WTC11 (cell line): Measurements from ENCODE around the gene TMX2. TPM values are rescaled to one million over a fixed set of nuclear protein-coding genes. Genes with fewer than 3 reads are reported as not detected.

Experiments
- ATAC-seq: fragments of 200-7000 bp; cut with Tn5 transposase; 2 replicates; pipeline ENCODE4 v1.10.0; 2021; ENCODE audit warnings: mild to moderate bottlenecking, moderate library complexity
- CTCF ChIA-PET: fragments of 300-600 bp; sonication (Branson Sonifier 250); formaldehyde crosslinking; loops from one replicate; lab custom pipeline; 2021; ENCODE audit warnings: antibody characterized with exemption; lab: Charles Lee
- POLR2A ChIA-PET: fragments of 350-600 bp; sonication (Branson Sonifier 250); formaldehyde crosslinking; loops from one replicate; lab custom pipeline; 2021; ENCODE audit warnings: antibody characterized with exemption; lab: Charles Lee
- DNase-seq: peaks from one replicate; pipeline ENCODE4 v3.0.0; 2021; ENCODE audit warnings: low spot score
- H3K27ac Mint-ChIP-seq: 2 replicates; pipeline ENCODE4 v1.8.0; 2021; ENCODE audit warnings: mixed read lengths
- H3K27me3 Mint-ChIP-seq: 2 replicates; pipeline ENCODE4 v1.8.0; 2021; ENCODE audit warnings: low read depth, mild to moderate bottlenecking, moderate library complexity, mixed read lengths
- H3K36me3 Mint-ChIP-seq: 2 replicates; pipeline ENCODE4 v1.8.0; 2021; ENCODE audit warnings: mixed read lengths
- H3K4me1 Mint-ChIP-seq: 2 replicates; pipeline ENCODE4 v1.8.0; 2022; ENCODE audit warnings: mixed read lengths
- H3K4me3 Mint-ChIP-seq: 2 replicates; pipeline ENCODE4 v1.8.0; 2021; ENCODE audit warnings: mild to moderate bottlenecking, moderate library complexity, mixed read lengths
- H3K9me3 Mint-ChIP-seq: 2 replicates; pipeline ENCODE4 v1.8.0; 2021; ENCODE audit warnings: mixed read lengths
- AFF4 ChIP-seq: sonication (generic); formaldehyde crosslinking; IDR thresholded peaks from 2 replicates; pipeline ENCODE4 v1.8.1; 2023; ENCODE audit warnings: mild to moderate bottlenecking, missing genetic modification reagents, borderline replicate concordance
- AR ChIP-seq: fragments of 250-450 bp; sonication (Bioruptor Pico); IDR thresholded peaks from 2 replicates; pipeline ENCODE4 v1.9.0; 2021; ENCODE audit warnings: mild to moderate bottlenecking
- CREM ChIP-seq: sonication (generic); formaldehyde crosslinking; IDR thresholded peaks from 2 replicates; pipeline ENCODE4 v1.8.1; 2022; ENCODE audit warnings: mild to moderate bottlenecking, missing genetic modification reagents, moderate library complexity
- E2F4 ChIP-seq: sonication (generic); formaldehyde crosslinking; IDR thresholded peaks from 2 replicates; pipeline ENCODE4 v1.8.1; 2022; ENCODE audit warnings: low read depth, mild to moderate bottlenecking, moderate library complexity, missing genetic modification reagents, borderline replicate concordance
- GTF2I ChIP-seq: fragments of 250-450 bp; sonication (Bioruptor Pico); conservative IDR thresholded peaks from 2 replicates; pipeline ENCODE4 v1.4.0; 2021; ENCODE audit warnings: mild to moderate bottlenecking
- HMGXB4 ChIP-seq: sonication (generic); formaldehyde crosslinking; IDR thresholded peaks from 2 replicates; pipeline ENCODE4 v1.8.1; 2023; ENCODE audit warnings: mild to moderate bottlenecking, moderate library complexity, missing genetic modification reagents
- PRDM15 ChIP-seq: sonication (generic); formaldehyde crosslinking; IDR thresholded peaks from 2 replicates; pipeline ENCODE4 v1.8.0; 2022; ENCODE audit warnings: missing genetic modification reagents
- ZNF396 ChIP-seq: fragments of 250-450 bp; sonication (Bioruptor Pico); IDR thresholded peaks from 2 replicates; pipeline ENCODE4 v1.8.0; 2021; ENCODE audit warnings: mild to moderate bottlenecking, moderate library complexity, borderline replicate concordance
- ZNF671 ChIP-seq: fragments of 250-450 bp; sonication (Bioruptor Pico); IDR thresholded peaks from 2 replicates; pipeline ENCODE4 v1.8.0; 2021; ENCODE audit warnings: mild to moderate bottlenecking
- total RNA-seq: library from RNA; stranded (reverse); gene quantifications from 3 replicates; pipeline ENCODE4 v1.2.3, GENCODE V29; 2021
- TF ChIP-seq, protein P1 (sequence below): sonication (generic); formaldehyde crosslinking; IDR thresholded peaks from 2 replicates; pipeline ENCODE4 v1.8.0; 2023; ENCODE audit warnings: missing genetic modification reagents, mild to moderate bottlenecking, borderline replicate concordance
- TF ChIP-seq, protein P2 (sequence below): fragments of 250-450 bp; sonication (Bioruptor Pico); IDR thresholded peaks from 2 replicates; pipeline ENCODE4 v1.9.0; 2021; ENCODE audit warnings: mild to moderate bottlenecking, borderline replicate concordance

The TMX2 gene
- total RNA-seq, 1 experiment from 2014 or later: 85.4 TPM

DNA sequence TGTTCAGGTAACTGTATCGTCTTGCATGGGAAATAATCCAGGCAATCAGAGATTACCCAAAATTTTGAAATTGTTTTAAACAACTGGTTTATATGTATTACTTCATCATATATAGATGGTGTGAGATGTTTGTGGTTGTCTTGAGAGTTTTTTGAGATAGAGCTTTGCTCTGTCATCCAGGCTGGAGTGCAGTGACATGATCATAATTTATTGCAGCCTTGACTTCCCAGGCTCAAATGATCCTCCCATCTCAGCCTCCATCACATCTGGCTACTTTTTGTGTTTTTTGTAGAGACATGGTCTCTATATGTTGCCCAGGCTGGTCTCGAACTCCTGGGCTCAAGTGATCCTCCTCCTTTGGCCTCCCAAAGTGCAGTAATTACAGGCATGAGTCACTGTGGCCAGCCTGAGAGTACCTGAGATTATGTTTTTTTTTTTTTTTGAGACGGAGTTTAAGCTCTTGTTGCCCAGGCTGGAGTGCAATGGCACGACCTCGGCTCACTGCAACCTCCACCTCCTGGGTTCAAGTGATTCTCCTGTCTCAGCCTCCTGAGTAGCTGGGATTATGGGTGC, 60.7 kb downstream of the TMX2 start (continued):
- TF ChIP-seq, protein P1, sequence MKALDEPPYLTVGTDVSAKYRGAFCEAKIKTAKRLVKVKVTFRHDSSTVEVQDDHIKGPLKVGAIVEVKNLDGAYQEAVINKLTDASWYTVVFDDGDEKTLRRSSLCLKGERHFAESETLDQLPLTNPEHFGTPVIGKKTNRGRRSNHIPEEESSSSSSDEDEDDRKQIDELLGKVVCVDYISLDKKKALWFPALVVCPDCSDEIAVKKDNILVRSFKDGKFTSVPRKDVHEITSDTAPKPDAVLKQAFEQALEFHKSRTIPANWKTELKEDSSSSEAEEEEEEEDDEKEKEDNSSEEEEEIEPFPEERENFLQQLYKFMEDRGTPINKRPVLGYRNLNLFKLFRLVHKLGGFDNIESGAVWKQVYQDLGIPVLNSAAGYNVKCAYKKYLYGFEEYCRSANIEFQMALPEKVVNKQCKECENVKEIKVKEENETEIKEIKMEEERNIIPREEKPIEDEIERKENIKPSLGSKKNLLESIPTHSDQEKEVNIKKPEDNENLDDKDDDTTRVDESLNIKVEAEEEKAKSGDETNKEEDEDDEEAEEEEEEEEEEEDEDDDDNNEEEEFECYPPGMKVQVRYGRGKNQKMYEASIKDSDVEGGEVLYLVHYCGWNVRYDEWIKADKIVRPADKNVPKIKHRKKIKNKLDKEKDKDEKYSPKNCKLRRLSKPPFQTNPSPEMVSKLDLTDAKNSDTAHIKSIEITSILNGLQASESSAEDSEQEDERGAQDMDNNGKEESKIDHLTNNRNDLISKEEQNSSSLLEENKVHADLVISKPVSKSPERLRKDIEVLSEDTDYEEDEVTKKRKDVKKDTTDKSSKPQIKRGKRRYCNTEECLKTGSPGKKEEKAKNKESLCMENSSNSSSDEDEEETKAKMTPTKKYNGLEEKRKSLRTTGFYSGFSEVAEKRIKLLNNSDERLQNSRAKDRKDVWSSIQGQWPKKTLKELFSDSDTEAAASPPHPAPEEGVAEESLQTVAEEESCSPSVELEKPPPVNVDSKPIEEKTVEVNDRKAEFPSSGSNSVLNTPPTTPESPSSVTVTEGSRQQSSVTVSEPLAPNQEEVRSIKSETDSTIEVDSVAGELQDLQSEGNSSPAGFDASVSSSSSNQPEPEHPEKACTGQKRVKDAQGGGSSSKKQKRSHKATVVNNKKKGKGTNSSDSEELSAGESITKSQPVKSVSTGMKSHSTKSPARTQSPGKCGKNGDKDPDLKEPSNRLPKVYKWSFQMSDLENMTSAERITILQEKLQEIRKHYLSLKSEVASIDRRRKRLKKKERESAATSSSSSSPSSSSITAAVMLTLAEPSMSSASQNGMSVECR: no peak
- no peak for TF ChIP-seq E2F4 (CRISPR knock-in tag)
- TF ChIP-seq AR: no peak
- no peak for TF ChIP-seq HMGXB4

GRCh38 chr11:57775491-57775890, 63.1 kb downstream of the TMX2 start:
- H3K4me3 Mint-ChIP-seq: peak overlapping the region; percentile 18; the same call in 1 of the 2 replicates
- ChIA-PET POLR2A (interaction anchor here (0.7 to 9.0 kb wide), 3 partner anchors 9 to 572 kb away, joined by 3 to 188 read pairs (median 4); partner anchors contain the start of gene CTNND1), CTCF (interaction anchor here (0.9 to 4.7 kb wide), 4 partner anchors 14 to 25 kb away, joined by 3 to 61 read pairs (median 16); partner anchors contain the start of gene BTBD18)
- peaks cover 82% of the 10 kb centered on the region for H3K4me1 Mint-ChIP-seq
- peak overlapping the region; percentile 99 for H3K27ac Mint-ChIP-seq
- ATAC-seq (no peak), DNase-seq (no peak)
- no peaks in the 10 kb centered on the region for H3K27me3 Mint-ChIP-seq
- H3K9me3 Mint-ChIP-seq: no peaks in the 10 kb centered on the region
- H3K36me3 Mint-ChIP-seq: no peaks in the 10 kb centered on the region
- TF ChIP-seq, protein P2, sequence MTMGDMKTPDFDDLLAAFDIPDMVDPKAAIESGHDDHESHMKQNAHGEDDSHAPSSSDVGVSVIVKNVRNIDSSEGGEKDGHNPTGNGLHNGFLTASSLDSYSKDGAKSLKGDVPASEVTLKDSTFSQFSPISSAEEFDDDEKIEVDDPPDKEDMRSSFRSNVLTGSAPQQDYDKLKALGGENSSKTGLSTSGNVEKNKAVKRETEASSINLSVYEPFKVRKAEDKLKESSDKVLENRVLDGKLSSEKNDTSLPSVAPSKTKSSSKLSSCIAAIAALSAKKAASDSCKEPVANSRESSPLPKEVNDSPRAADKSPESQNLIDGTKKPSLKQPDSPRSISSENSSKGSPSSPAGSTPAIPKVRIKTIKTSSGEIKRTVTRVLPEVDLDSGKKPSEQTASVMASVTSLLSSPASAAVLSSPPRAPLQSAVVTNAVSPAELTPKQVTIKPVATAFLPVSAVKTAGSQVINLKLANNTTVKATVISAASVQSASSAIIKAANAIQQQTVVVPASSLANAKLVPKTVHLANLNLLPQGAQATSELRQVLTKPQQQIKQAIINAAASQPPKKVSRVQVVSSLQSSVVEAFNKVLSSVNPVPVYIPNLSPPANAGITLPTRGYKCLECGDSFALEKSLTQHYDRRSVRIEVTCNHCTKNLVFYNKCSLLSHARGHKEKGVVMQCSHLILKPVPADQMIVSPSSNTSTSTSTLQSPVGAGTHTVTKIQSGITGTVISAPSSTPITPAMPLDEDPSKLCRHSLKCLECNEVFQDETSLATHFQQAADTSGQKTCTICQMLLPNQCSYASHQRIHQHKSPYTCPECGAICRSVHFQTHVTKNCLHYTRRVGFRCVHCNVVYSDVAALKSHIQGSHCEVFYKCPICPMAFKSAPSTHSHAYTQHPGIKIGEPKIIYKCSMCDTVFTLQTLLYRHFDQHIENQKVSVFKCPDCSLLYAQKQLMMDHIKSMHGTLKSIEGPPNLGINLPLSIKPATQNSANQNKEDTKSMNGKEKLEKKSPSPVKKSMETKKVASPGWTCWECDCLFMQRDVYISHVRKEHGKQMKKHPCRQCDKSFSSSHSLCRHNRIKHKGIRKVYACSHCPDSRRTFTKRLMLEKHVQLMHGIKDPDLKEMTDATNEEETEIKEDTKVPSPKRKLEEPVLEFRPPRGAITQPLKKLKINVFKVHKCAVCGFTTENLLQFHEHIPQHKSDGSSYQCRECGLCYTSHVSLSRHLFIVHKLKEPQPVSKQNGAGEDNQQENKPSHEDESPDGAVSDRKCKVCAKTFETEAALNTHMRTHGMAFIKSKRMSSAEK: no peak
- TF ChIP-seq ZNF396 (no peak), ZNF671 (CRISPR knock-in tag) (no peak), PRDM15 (CRISPR knock-in tag) (no peak), CREM (CRISPR knock-in tag) (no peak), GTF2I (CRISPR knock-in tag) (no peak), AFF4 (CRISPR knock-in tag) (no peak)
